ENCODE data around the gene RUNX1. TPM values are rescaled to one million over a fixed set of nuclear protein-coding genes. Genes with fewer than 3 reads are reported as not detected.

Gene RUNX1
- total and polyA plus RNA-seq, 10 of the 15 experiments (the other 5 are each of a cell fraction or from before 2014, with no cell fraction given): 0.90 to 15.2 (median 4.1) TPM

GRCh38 chr21:35019631-35020032, 29.5 kb downstream of the RUNX1 start:
- Histone ChIP-seq H3K9me3 (replicated peaks; ENCODE audit: control insufficient read depth, insufficient read depth, low read length) (no peaks in the 10 kb centered on the region; the same call in 2 of the 3 replicates), H3K9ac (ENCODE audit: control insufficient read depth, insufficient read depth, low read length) (no peak overlapping the region), H4K20me1 (ENCODE audit: control insufficient read depth, insufficient read depth) (no peaks in the 10 kb centered on the region), H3K4me1 (ENCODE audit: control insufficient read depth, insufficient read depth, low read length) (peaks cover 11% of the 10 kb centered on the region), H3K27me3 (replicated peaks in 1 of 2; ENCODE audit: control insufficient read depth in 2 of 2, insufficient read depth in 2 of 2, low read length in 1 of 2) (no peaks in the 10 kb centered on the region; a peak in 1 of 4 replicates), H3K79me2 (ENCODE audit: control insufficient read depth, insufficient read depth, low read length) (no peaks in the 10 kb centered on the region), H3K27ac (ENCODE audit: control insufficient read depth, insufficient read depth) (no peak overlapping the region), H3K36me3 (ENCODE audit: control insufficient read depth in 2 of 2, insufficient read depth in 2 of 2, low read length in 1 of 2) (no peaks in the 10 kb centered on the region), H3K4me3 (no peak overlapping the region), H3K4me2 (ENCODE audit: control insufficient read depth, insufficient read depth) (no peak overlapping the region), H2AFZ (ENCODE audit: control insufficient read depth, low read depth, low read length) (no peak overlapping the region)
- no peak for FAIRE-seq
- ChIA-PET POLR2A (no interaction called here), CTCF (no interaction called here), RAD21 (ENCODE audit: unreplicated experiment) (no interaction called here), SMC1A (ENCODE audit: uncharacterized antibody, unreplicated experiment) (no interaction called here)
- no peak for DNase-seq (ENCODE audit: low read depth, low spot score)
- no TSS peak for BruUV-seq (replicated peaks)
- intact Hi-C loops (cut with micrococcal nuclease; ENCODE audit: unreplicated experiment): no loop called here
- WGBS (ENCODE audit: insufficient coverage, insufficient replicate concordance, low lambda C conversion rate, missing lambda C conversion rate): 64% methylated on average over 9 of the region's 9 CpGs
- ATAC-seq: no peak
- in situ Hi-C loops (cut with MboI): no loop called here
- TF ChIP-seq ESRRA (IDR thresholded peaks at IDR 0.05; ENCODE audit: low read length) (no peak), ZNF687 (IDR thresholded peaks at IDR 0.05) (no peak), CTCF (IDR thresholded peaks at IDR 0.05 in 2 of 3, conservative IDR thresholded peaks at IDR 0.05 in 1 of 3; ENCODE audit: control insufficient read depth in 2 of 3, extremely low read depth in 1 of 3, insufficient read depth in 1 of 3, low read depth in 3 of 3, low read length in 3 of 3) (no peak), ATF3 (IDR thresholded peaks at IDR 0.05; ENCODE audit: borderline replicate concordance, extremely low read depth, low read depth, low read length) (no peak), CBX3 (IDR thresholded peaks at IDR 0.05; ENCODE audit: borderline replicate concordance, low read depth) (no peak), GATAD2B (conservative IDR thresholded peaks at IDR 0.05; ENCODE audit: low read depth) (no peak), IRF4 (IDR thresholded peaks at IDR 0.05; ENCODE audit: low read depth, low read length) (no peak), USF1 (IDR thresholded peaks at IDR 0.05; ENCODE audit: borderline replicate concordance, extremely low read length, insufficient read depth, low read depth, low read length) (no peak), NFIC (IDR thresholded peaks at IDR 0.05; ENCODE audit: low read depth, low read length) (no peak), FOXK2 (IDR thresholded peaks at IDR 0.05) (no peak), CHD1 (IDR thresholded peaks at IDR 0.05; ENCODE audit: low read depth, low read length) (no peak), FOS (IDR thresholded peaks at IDR 0.05; ENCODE audit: borderline replicate concordance, extremely low read depth, insufficient read length) (no peak), DPF2 (IDR thresholded peaks at IDR 0.05) (no peak), CREM (IDR thresholded peaks at IDR 0.05; ENCODE audit: low read depth) (no peak), CBFB (IDR thresholded peaks at IDR 0.05; ENCODE audit: low read depth) (no peak), EP300 (IDR thresholded peaks at IDR 0.05; ENCODE audit: borderline replicate concordance in 1 of 2, control insufficient read depth in 1 of 2, low read depth in 2 of 2, low read length in 2 of 2) (no peak), NR2F1 (conservative IDR thresholded peaks at IDR 0.05) (no peak), TBL1XR1 (IDR thresholded peaks at IDR 0.05; ENCODE audit: low read depth, low read length) (no peak)

Data from GM12878 (cell line).